Inferior parietal cortex (tissue), 1 donor: Measurements from ENCODE around the gene AP2A2.
"Not testable (repeated sequence)": the region's sequence is repeated elsewhere in the genome, so short reads cannot be mapped to it uniquely, and the experiment has no call there.

Experiments used
- DNase-seq: peaks from one replicate; pipeline ENCODE4 v3.0.0-alpha.2; 2016; ENCODE audit errors: extremely low spot score

The AP2A2 gene

DNA sequence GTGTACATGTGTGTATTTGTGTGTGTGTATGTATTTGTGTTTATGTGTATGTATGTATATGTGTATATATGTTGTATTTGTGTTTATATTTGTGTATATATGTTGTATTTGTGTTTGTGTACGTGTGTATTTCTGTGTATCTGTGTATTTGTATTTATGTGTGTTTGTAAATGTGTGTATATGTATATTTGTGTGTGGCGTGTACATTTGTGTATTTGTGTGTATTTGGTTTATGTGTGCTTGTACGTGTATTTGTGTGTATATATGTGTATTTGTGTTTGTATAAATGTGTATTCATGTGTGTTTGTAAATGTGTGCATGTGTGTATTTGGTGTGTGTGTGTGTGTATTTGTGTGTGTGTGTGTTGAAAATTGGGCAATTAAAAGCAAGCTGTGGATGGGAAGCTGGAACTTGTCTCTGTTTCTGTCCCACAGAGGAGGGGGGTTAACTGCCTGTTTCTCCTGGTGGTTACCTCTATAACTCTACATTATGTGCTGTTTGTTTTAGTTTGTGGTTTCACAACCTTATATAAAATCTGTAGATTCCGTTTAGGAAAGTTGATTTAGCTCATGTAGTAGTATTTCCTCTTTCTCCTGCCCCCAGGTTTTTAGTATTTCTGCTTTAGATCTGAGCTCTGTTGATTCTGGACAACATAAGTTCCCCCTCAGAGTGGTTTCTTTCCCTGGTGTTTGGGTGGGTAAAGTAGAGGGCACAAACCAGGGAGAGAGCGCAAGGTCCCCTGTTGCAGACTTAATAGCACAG lies 28.9 kb downstream of the AP2A2 start:
- DNase-seq = no peak

GRCh38 chr11:955154-956063 lies 29.7 kb downstream of the AP2A2 start:
- DNase-seq = no peak

DNA sequence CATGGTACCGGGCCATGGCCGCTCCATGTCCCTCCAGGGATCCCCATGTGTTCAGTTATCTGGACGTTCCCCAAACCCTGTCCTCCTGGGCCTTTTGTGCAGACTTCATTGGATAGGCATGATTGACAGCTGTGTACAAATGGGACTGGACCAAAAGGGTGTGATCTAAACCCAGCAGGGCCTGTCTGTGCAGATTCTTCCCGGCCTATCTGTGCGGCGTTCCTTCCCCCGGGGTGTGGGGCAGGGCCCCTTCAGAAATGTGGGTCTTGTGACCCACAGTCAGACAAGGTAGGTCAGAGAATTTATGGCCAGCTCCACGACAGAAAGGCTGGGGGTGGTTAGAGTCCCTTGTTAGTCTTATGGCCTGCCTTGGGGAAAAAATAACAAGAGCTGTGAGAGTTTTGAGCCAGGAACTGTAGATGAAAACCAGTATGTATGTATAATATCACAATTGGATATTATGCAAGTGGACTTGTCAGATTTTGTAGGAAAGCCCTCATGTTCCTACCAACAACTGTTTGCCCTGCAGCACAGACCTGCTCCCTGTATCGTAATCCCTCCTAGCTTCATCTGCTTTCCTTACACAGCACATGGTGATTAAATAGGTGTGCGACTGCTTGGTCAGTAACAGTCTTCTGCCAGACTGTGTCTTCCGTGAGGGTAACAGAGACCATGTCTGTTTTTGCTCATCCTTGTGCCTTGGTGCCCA lies 31.7 kb downstream of the AP2A2 start:
- DNase-seq = no peak

DNA sequence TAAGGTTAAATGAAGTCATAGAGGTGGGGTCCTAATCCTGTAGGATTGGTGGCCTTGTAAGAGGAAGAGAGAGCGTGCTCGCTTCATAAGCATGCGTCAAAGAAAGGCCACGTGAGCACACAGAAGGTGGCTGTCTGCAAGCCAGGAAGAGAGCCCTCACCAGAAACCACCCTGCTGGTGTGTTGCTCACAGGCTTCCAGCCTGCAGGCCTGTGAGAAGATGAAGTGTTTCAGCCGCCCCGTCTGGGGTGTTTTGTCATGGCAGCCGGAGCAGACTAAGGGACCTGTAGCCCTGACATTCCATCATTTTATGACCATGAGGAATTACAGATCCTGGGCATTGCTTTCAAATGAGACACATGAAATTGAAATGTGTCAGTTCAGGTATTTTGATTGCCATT lies 32.4 kb downstream of the AP2A2 start:
- DNase-seq = no peak

GRCh38 chr11:959027-959426 lies 33.4 kb downstream of the AP2A2 start:
- DNase-seq = no peak

GRCh38 chr11:959608-960007 lies 33.9 kb downstream of the AP2A2 start:
- no peak for DNase-seq

- not testable (repeated sequence) for DNase-seq
Observed at GRCh38 chr11:961310-961920, 35.7 kb downstream of the AP2A2 start.

- DNase-seq = no peak
Observed at GRCh38 chr11:961921-962320, 36.3 kb downstream of the AP2A2 start.

DNA sequence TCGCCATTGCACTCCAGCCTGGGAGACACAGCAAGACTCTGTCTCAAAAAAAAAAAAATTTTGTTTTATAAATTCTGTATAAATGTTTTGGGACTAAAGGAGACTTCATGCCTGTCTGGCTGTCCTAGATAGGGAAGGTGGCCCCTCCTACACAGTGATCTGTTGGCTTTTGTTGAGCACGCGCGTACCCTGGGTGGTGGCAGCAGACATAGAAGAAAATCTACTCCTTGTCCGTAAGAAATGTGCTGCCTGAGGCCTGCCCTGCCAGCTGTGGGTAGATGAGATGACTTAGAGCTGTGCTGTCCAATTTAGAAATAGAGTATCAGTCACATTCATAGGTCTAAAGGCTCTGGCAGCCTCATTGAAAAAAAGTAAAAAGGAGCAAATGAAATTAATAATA lies 37.0 kb downstream of the AP2A2 start:
- no peak for DNase-seq

GRCh38 chr11:963852-964251 lies 38.2 kb downstream of the AP2A2 start:
- DNase-seq = no peak

DNA sequence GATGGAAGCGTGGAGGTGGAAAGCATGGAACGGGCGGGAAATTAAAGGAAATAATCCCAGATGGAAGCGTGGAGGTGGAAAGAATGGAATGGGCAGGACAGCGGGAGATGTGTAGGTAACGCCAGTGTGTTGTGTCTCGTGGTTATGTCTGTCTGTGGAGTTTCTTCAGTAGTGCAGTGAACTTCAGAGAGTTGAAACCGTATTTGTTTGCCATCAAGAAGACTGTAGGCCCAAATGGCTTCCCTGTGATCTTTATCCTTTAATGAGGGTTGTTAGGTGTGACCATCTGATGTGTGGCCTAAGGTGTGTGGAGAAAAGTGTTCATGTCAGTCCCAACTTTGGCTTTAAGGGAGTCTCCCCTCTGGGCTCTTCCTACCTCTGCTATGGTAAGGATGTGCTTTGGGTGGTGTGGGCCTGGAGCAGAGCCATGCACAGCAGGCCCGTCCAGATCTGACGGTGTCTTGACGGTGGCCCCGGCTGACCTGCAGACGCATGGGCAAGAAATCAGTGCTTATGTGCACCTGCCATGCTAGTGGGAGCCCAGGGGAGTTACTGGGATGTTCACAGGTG lies 39.6 kb downstream of the AP2A2 start:
- DNase-seq = no peak

GRCh38 chr11:967995-968751 lies 42.5 kb downstream of the AP2A2 start:
- DNase-seq = no peak

DNA sequence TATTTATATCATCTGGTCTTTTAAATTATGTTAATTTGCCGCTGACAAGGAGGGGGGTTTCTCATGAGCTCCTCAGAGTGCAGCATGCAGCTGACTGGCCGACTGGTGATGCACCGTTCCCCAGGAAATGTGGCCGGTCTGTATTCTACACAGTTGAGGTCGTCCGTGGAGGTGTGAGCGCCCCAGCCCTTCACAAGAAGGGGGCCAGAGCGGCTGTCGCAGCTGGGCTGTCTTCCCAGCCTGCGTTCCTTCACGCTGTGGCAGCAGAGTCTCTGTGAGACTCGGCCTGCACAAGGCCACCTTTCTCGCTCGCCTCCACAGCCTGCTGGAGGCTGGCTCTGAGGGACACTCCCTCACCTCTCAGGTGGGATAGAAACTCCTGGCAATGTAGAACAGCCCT lies 43.2 kb downstream of the AP2A2 start:
- DNase-seq = no peak

- no peak for DNase-seq
Observed at GRCh38 chr11:969651-970205, 44.1 kb downstream of the AP2A2 start.

DNA sequence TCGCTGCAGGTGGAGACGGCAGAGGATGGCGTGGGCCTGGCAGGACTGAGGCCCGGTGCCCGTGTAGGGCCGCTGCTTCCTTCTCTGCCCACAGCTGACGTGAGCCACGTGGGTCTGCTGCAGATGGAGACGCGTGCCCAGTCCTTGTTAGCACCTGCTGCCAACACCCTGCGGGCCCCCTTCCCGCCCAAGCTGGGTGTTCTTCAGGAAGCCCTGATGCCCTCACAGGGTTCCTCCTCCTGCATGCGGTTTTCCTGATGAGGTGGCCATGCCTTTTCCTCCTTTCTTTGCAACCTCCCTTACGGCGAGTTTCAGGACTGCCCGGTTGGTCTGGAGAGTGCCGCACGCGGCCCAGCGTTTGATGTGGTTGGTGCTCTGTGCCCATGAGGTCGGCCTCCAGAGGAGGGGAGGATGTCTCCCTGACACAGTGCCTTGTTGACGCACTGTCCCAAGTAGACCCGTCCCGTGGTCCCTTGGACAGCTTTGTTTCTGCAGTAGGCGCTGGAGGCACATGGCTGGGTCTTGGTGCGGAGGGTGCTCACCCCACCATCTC lies 44.7 kb downstream of the AP2A2 start:
- DNase-seq = no peak

- no peak for DNase-seq
Observed at GRCh38 chr11:971092-971690, 45.5 kb downstream of the AP2A2 start.

DNA sequence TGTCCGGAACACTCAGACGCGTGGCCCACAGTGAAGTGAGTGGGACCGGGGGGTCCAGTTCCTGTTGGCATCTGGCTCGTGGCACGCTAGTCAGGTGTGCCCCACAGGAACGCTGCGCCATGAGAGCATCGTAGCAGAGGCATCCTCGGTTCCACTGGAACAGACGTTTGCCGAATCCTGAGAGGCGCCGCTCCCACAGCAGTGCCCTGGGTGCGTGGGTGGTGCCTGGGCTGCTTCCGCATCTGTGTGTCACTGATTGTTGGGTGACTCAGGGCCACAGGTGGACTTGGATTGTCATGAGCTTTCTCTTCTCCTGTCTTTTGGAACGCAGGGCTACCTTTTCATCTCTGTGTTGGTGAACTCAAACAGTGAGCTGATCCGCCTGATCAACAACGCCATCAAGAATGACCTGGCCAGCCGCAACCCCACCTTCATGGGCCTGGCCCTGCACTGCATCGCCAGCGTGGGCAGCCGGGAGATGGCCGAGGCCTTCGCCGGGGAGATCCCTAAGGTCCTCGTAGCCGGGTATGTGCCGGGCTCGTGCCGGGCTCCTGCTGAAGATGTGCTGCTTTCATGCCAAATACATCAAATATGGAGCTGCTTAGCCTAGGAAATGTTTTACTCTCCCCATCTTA lies 46.2 kb downstream of the AP2A2 start:
- DNase-seq = no peak

- DNase-seq = no peak
Observed at GRCh38 chr11:972523-973211, 47.0 kb downstream of the AP2A2 start.

GRCh38 chr11:973237-973636 lies 47.6 kb downstream of the AP2A2 start:
- no peak for DNase-seq
